GM04504 (cell line): ENCODE data around the gene C9.
"Not testable (repeated sequence)": the region's sequence is repeated elsewhere in the genome, so short reads cannot be mapped to it uniquely, and the experiment has no call there.

Source experiments
- DNase-seq: peaks from one replicate; pipeline ENCODE4 v3.0.0-alpha.2; 2012; ENCODE audit warnings: low read depth

The C9 gene

DNA sequence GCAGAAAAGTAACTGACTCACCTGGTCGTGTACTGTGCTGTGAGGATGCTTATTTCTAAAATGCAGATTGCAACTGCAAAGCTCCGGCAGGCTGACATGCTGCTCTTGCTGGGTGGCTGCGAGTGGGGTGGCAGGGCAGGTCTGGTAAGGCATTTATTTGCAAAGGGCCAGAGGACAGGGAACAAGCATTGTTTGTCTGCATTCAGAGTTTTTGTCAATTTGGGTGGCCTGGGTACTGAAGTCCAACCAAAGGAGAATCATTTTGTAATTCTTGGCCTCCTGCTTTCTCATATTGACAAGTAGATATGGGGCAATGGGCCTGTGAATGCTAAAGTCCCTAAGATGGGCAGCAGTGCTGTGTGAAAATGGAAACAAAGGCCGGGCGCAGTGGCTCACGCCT is at the start of gene C9:
TSS of gene C9 (minus strand) at position 129 of the 400 bp plus-strand sequence. CDS start at position 98, 31 bp downstream.
- no peak for DNase-seq

DNA sequence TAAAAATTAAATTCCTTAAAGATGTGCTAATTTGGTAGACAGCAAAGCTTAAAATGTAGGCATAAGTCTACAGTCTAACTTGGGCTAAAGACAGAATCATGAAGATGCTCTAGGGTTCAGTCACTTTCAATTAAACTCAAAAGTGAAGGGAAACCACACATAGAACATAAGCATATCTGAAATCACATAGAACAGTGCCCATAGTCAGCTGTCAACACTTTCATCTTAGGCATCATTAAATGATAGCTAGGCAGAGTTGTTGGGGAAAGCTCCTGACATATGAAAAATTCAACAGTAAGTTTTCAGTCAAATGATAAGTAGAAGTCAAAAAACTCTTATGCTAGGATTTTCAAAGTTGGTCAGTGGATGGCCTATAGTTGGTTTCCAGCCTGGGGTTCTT is 49.5 kb upstream of the C9 start:
- no peak for DNase-seq

DNA sequence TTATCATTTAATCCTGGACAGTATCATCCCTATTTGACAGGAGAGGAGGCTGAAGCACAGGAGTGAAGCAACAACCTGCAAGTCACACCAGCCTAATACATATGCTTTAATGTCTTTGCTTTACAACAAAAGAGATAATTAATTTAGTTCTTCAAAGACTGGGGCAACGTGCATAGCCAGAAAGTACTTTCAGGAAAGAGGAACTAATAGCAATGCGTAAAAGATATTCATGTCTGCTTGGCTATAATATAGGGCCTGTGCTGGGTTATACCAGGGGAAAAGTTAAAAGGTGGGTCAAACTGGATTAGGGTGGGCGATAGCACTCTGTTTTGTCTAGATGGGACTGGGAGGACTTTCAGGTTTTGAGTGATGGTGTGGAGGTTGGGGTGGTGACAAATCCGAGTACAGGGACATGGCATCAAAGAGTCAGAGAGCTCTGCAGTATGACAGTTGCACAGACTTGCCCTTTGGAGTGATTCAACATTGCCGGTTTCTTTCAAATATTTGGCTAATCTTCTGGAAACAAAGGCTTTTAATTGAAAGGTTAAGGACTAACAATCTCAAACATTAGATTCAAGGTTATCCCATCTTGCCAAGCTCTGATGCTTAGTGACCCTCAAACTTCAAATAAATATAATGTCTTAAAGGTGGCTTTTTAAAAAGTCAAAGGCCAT is 48.6 kb upstream of the C9 start:
- DNase-seq = no peak

DNA sequence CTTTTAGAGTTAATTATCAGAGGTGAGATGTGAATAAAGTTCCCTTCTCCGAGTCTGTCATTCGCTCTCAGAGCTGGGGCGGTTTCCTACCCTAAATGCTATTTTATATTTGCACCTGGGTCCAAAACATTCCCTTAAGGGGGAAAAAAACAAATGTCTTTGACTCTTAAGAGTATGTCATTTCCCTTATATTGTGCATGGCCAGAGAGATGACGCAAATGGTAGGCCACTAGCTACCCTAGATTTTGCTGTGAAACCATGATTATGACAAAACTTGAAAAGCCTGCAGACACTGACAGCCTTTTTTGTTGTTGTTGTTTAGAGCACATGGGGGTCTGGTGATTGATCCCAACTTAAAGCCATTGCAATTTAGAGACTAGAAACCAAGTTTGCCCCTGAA is 47.7 kb upstream of the C9 start:
- no peak for DNase-seq

DNA sequence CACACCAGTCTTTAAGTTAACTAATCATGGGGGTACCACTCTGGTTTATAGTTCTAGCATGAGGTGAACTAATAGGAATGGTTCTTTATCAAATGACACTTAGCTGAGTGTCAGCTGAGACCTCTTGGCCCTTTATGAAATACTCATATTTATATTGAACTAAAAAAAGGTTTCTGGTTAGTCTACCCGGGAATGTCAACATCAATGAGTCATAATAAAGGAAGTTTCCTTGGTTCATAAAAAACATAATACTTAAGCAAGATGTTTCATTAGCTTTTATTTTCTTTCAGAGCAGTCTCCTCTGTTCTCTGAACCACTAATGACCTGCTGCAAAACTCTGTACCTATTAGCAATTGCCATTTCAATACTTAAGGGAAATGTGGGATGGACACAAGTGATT is 46.8 kb upstream of the C9 start:
- no peak for DNase-seq

DNA sequence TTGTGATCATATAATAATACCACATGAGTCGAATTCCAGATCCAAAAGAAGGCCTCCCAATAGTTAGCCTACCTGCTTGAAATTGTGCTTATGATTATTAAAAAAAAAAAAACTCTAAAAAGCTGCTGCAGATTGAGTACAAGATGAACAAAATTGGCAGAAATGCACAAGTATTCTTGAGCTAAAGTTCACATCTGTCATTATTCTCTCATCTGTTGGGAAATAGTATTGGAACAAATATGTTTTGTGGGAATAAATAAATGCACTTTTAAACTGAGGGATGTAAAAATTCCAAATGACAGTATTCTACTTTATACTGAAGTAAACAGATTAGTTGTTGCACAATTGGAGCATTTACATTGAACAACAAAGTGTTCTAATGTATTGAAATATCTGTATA is 44.7 kb upstream of the C9 start:
- DNase-seq = no peak

DNA sequence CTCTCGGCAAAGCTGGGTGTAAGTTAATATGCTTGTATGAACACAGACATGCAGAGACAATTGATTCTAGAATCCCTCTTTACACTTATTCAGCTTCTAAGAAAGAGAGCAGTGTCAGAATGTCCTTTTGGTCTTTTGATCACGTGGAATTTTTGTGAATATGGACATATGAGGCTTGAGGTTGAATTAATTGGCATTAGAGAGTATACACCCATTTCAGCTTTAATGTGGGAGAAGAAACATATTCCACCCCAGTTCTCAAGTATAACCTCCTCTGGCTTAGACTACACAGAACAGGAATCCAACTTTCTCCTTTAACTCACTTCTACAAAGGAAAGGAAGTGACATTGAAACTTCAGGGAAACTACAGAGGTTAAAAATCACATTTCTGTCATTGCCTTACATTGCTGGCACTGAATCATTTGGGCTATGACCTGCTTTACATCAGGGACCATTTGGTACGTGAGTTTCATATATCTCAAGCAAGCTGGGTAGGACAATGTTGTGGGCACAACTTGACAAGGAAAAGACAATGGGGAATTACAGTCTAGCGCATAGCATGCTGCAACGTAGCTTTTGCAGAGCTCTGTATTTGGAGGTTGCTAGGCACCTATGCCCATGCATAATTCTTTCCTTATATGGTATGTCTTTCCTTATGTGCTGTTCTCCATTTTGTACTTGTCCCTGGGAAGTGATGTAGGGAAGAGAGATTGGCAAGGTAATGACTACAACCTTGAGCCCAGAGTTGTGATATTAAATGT is 41.0 kb upstream of the C9 start:
- DNase-seq = no peak

DNA sequence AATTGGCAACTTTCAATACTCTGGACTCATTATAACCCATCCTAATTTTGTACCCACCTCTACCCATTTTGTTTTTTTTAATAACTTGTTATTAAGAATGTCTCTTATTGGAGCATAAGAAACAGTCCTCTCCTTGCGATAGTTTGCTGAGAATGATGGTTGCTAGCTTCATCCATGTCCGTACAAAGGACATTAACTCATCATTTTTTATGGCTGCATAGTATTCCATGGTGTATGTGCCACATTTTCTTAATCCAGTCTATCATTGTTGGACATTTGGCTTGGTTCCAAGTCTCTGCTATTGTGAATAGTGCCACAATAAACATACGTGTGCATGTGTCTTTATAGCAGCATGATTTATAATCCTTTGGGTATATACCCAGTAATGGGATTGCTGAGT is 39.5 kb upstream of the C9 start:
- not testable (repeated sequence) for DNase-seq

DNA sequence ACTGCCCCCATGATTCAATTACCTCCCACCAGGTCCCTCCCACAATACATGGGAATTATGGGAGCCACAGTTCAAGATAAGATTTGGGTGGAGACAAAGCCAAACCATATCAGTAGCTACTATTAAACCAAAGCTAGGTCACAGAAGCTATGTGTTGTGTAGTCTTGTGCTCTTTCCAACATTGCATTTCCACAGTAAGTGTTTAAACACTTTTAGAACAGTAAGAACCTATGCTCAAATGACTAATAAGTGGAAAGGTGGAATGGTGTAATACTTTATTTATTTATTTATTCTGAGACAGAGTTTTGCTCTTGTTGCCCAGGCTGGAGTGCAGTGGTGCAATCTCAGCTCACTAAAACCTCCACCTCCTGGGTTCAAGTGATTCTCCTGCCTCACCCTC is 37.8 kb upstream of the C9 start:
- not testable (repeated sequence) for DNase-seq

DNA sequence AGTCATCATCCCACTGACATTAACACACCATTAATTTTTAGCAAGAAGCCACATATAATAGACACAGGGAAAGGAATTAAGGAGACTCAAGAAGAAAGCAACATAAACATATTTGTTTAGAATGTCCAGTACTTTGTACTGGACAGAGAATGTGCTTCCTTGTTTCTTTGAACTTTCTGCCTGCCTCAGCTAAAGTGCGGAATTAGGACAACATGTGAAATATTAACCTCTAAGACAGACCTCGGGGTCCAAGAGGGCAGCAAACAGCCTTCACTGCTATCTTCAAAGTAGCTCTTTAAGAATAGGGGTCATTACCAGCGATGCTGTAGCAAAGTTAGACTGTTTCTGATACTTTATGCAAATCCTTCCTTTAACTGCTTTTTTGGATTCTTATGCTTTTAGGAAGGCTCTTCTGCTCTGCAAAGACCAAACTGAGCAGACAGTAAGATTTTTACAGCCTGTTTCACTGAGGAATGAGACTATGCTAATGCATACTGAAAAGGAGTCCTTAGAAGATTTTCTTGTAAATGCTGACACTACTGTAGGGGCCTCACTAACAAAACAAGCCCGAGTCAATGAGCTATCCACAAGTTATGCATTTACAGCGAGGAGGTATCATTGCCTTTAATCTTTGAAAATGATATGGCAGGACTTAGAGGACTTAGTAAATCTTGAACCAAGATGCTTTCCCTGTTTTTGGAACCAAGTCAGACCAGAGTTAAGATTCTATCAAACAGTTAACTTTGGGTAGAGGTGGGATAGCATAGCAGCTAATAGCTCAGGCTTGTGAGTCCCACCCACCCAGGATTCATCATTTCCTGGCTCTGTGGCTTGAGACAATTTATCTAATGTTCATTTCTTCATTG is 36.7 kb upstream of the C9 start:
- DNase-seq = no peak

DNA sequence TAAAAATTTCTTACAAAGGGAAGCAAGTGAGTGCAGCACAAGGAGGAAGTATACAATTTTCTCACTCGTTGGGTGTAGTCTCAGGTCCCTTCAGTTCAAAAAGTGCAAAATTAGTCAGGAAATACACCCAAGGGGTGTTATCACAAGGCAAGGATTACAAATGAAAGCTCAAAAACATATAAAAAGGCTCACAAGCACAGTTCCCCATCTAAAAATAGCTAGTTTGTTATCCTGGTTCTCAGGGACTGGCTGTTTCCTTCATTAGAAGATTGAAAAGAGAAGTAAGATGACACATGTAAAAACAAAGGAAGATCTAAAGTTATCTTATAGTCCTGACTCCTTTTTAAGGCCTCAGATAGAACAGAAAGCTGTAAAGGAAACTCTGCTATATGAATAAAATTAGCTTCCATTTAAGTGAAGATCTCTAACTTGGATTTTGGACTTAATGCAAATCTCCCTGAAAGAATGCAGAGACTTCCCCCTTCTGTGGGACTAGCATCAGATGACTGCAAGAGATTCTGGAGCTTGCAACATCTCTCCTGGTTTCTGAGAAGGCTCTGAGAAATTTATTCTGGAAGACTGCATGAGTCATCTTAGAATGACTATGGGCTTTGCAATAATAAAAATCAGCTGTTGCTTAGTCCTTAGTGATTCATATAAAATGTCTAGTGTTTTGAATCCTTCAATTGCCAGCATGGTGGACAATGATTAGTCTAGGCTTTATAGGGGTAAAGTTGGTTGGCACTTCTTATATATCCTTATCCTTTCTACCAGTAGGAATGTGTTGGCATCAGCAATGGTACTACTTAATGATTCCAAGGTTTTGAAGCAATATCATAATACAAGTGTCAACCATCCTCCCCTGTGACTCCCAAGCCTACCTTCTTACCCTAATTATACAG is 35.1 kb upstream of the C9 start:
- peak; percentile 93 for DNase-seq

DNA sequence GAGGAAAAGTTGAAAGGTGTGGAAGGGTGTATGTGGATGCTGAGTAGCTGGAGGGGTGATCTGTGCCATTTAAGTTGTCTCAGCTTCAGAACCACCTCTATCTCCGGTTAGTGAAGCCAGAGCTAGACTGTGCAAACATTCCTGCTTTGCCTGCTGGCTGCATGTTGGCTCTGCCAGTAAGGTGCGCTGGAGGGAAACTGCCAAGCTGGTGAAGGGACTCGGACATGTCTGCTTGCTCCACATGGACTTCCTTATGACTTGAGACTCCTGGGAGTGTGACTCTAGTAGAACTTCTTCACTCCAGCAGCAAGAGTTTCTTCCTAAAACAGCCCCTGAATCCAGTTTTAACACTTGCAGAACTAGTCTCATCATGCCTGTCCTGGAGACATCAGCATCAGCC is 32.5 kb upstream of the C9 start:
- DNase-seq = no peak

DNA sequence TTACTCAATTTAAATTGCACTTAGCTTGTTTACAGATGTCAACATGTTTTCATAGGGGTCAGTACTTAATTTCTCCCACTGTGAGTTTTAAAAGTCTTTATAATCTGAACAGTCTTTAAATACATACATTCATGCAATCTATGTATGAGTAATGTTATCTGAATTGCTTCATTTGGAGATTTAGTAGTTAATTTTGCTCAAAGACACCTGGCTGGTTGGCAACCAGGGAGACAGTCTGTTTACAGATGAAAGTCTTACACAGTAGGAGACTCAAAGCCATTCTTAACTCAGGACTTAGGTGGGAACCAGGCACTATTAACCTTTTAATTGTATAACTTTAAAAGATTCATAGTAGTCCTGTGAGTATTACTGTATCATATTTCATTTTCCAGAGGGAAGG is 31.2 kb upstream of the C9 start:
- no peak for DNase-seq

DNA sequence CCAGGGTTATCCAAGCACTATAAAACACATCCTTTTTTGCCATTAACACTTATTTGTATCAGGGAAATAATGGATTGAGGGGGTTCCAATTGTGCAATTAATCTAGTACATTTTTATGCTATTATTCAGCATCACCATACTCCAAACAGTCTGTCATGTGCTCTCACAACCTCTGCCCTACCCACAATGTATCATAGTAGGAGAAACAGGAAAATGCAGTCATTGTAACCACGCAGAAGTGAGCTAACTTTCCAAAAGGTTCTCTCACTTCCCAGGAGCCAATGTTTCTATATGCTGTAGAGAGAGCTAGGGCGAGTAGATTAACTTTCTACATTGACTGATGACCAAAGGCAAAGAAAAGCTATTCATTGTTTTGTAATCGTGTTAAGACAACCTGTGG is 30.7 kb upstream of the C9 start:
- DNase-seq = peak; percentile 42

DNA sequence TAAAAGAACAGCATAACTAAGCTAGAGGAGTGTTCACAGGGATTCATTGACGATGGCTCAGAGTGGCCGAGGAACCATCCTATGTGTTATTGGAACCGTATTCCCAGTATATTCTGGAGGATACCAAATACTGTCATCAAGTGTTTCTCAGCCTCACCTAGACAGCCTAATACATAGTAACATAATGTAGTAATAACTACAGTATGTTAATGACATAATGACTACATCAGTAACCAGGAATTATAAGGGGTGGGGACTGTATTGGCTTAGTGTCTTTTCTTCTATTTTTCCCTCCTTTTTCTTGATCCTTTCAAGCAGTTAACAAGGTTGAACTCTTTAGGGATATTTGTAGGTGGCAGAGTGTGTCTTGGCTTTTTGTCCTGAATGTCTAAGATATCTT is 26.6 kb upstream of the C9 start:
- DNase-seq = no peak

DNA sequence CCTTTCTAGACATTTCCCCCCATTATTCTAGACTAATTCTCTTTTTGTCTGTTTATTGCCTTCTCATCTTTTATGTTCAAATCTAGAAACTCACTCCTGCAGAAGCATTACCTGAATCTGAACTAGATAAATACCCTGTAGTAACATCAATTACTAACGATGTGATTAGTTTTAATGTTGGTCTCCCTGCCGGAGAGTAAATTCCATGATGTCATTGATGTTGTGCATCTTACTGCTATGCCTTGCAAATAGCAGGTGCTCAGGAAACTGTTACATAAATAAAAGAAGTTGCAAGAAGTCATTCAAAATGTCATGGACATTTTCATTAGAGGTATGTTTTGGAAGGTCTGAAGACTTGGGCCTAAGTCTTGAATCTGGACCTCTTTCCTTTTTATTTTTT is 23.0 kb upstream of the C9 start:
- no peak for DNase-seq

DNA sequence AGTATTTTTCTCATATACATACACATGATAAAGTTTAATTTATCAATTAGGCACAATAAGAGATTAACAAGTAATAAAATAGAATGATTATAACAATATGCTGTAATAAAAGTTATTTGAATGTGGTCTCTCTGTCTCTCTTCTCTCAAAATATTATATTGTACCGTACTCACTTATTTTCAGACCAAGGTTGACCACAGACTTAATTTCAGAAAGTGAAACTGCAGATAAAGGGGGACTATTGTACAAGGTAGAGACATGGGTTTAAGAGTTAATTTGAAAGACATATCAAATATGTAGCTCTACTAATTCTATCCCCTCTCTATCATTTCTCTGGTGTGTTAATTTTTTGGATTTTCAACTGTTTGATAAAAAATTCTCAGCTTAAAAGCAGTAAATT is 20.0 kb upstream of the C9 start:
- no peak for DNase-seq

DNA sequence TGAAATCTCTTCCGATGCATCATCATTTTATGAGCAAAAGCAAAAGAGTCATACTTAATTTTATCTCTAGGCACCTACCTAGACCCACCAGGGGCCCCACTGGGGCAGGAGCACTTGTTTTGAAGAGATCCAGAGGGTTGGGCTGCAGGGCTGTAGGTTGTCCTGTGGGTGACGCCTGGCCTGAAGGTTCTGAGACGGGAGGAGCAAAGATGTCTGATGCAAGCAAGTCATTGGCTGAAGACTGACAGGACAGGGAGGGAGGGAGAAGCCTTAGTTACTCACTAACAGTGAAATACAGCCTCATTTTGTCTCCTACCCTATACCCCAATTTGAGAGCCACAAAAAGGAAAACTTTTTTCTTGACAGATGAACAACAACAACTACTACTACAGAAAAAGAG is 17.1 kb upstream of the C9 start:
- no peak for DNase-seq

DNA sequence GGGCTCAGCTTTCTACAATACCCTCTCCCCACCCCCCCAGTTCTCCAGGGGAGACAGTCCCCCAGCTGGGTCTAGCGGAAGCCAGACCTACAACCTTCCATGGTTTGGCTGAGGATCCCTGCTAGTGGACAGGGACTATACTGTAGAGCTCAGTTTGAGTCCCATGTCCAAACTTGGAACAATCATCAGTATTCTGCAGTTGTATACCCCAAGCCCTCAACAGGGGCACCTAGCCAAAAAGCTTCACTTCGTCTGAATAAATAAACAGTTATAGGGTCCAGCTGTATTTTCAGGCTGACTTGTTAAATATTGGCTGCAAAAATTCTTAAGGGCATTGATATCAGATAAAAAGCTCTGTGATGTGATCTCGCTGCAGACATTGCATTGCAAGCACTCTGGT is 15.4 kb upstream of the C9 start:
- DNase-seq = no peak

DNA sequence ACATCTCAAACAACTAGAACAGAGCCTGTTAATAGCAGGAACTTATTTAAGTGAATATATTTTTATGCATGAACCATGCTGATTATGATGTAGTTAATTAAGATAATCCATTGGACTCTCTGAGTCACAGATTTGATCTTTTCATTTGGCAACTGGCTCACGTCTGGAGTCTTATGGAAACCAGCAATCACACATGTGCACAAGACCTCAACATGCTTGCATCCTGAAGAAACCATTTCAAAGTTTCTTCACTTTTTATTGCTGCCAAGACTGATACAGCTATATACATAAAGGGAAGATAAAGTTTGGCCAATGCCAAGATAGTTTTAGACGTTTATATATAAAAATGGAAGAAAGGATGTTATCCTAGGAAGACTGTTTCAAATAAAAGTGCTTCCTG is 13.3 kb upstream of the C9 start:
- no peak for DNase-seq

DNA sequence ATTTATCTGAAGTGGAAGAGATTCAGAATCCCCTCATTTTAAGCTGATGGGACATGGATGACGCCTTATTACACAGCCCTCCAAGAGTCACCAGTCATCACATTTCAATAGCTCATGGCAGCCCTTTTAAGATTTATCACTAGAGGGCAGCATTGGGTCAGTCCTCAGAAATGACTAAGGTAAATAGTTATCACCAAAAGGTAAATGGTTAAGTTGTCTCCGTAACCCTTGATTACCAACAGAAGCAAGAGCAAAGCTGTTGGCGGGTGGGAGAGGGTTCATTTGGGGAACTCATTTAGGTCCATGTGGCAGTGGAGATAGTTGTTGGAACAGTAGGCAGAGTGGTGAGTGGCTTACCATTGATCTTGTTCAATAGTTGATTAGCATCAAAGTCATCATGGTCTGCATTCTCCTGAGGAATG is 12.0 kb upstream of the C9 start:
- no peak for DNase-seq

DNA sequence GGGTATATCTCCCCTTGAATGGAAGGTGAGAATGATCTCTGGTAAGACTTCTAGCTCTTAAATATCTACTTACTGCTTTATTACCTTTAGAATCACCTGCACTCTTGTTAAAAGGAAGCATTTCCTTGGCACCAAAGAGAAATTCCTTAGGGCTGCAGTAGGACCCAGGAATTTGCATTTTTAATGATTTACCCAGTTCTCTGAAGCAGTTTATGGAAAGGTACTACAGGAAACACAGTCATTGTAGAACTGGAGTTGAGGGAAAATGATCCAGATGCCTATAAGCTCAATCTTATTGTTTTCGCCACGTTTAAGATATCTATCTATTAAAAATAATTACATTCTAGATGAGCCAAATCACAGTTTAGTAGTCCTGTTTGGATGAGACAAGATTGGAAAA is 9.5 kb upstream of the C9 start:
- DNase-seq = no peak
